H1 (cell line): ENCODE measurements around the gene MAGI2. TPM values are rescaled to one million over a fixed set of nuclear protein-coding genes. Genes with fewer than 3 reads are reported as not detected.

ENCODE experiments used
- CHD1 ChIP-seq: IDR thresholded peaks from 2 replicates; pipeline ENCODE4 v1.6.1; 2012; ENCODE audit warnings: low read depth, low read length, improper control_type of control experiment
- CREB1 ChIP-seq: IDR thresholded peaks from 2 replicates; pipeline ENCODE4 v1.6.1; 2012; ENCODE audit warnings: inconsistent platforms
- FOSL1 ChIP-seq: IDR thresholded peaks from 2 replicates; pipeline ENCODE4 v1.6.1; 2011; ENCODE audit warnings: mild to moderate bottlenecking, low read depth, low read length, moderate library complexity; ENCODE audit not compliant: insufficient read depth
- KDM5A ChIP-seq: fragments of 200-600 bp; IDR thresholded peaks from 2 replicates; pipeline ENCODE4 v1.7.1; 2012; ENCODE audit warnings: mild to moderate bottlenecking, low read length, inconsistent platforms, mixed read lengths
- MAFK ChIP-seq: IDR thresholded peaks from 2 replicates; pipeline ENCODE4 v1.6.1; 2012; ENCODE audit warnings: low read depth, mild to moderate bottlenecking, improper control_type of control experiment, low read length
- POLR2A ChIP-seq, 2 experiments: IDR thresholded peaks; 1 replicate in 1 of 2; 2 replicates in 1 of 2; pipeline ENCODE4 v1.6.1; 2011; ENCODE audit warnings: low read depth in 2 of 2, low read length in 2 of 2, mild to moderate bottlenecking in 2 of 2; ENCODE audit errors: control extremely low read depth in 1 of 2
- RBBP5 ChIP-seq: IDR thresholded peaks from 2 replicates; pipeline ENCODE4 v1.7.1; 2012; ENCODE audit warnings: low read depth, mild to moderate bottlenecking, inconsistent platforms, low read length, moderate library complexity, borderline replicate concordance
- SAP30 ChIP-seq: fragments of 300-600 bp; sonication (generic); IDR thresholded peaks from 2 replicates; pipeline ENCODE4 v1.7.1; 2012; ENCODE audit warnings: low read length, moderate library complexity, mild to moderate bottlenecking, inconsistent platforms; ENCODE audit not compliant: insufficient read depth, insufficient replicate concordance
- SP1 ChIP-seq: IDR thresholded peaks from 2 replicates; pipeline ENCODE4 v1.6.1; 2011; ENCODE audit warnings: low read depth, low read length
- polyA plus RNA-seq, 7 experiments: library from polyadenylated mRNA; depleted of rRNA in 3 of 7; stranded (reverse) in 5 of 7; unstranded in 2 of 7; fragments of >200 nt in 5 of 7; fragments of 200-250 nt in 2 of 7; gene quantifications; 1 replicate in 5 of 7; 2 replicates in 1 of 7; 4 replicates in 1 of 7; pipeline versions ENCODE4 v1.2.1 to v1.2.3, GENCODE V29; 2011 to 2013; ENCODE audit warnings: missing spikeins in 2 of 7, mixed read lengths in 2 of 7
- total RNA-seq: library from RNA; stranded (reverse); fragmentation: NEBNext Ultra II Directional; extraction: Animal tissue kit (Norgen Biotek cat#: 25700); gene quantifications from 2 replicates; pipeline ENCODE4 v1.2.1, GENCODE V29; 2021

MAGI2 gene
- total and polyA plus RNA-seq, 2 of the 8 experiments (the other 6 are each of a cell fraction or from before 2014, with no cell fraction given): 6.0 to 27.3 TPM

DNA sequence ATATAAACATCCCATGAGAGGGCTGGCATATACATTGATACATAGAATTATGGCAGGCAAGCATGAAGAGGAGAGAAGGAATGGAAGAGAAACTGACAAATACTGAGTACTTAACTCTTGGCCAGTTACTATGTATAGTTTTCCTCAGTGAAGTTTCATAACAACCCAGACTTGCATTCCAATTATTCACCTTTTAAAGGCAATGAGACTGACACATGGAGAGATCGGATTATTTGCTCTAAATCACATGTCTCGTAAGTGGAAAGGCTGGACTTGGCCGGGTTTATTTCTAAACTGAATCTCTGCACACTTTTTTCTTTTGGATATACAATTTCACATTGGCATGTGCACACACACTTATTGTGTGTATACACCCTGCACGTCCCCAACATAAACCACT, 1106.6 kb downstream of the MAGI2 start (continued):
- TF ChIP-seq CHD1 (no peak), MAFK (no peak), CREB1 (no peak), KDM5A (no peak), FOSL1 (no peak), RBBP5 (no peak), SAP30 (no peak), SP1 (no peak), POLR2A (IDR thresholded peaks at IDR 0.05; ENCODE audit: control extremely low read depth in 1 of 2, low read depth in 2 of 2, low read length in 2 of 2) (no peak)
